Stimulated activated CD8-positive, alpha-beta memory T cell treated with anti-CD3 and anti-CD28 coated beads, Interleukin-12 subunit alpha, Interleukin-12 subunit beta, amount 100 ng/mL, for 1 hour (primary cell): ENCODE data around the gene IQCH.

Experiments used
- DNase-seq: peaks from one replicate; pipeline ENCODE4 v3.0.0-alpha.2; 2020; ENCODE audit warnings: low read depth

The IQCH gene

GRCh38 chr15:67504796-67505195 is 250.2 kb downstream of the IQCH start:
- no peak for DNase-seq

GRCh38 chr15:67505675-67506572 is 251.3 kb downstream of the IQCH start:
- no peak for DNase-seq

GRCh38 chr15:67506775-67507747 is 252.5 kb downstream of the IQCH start:
- DNase-seq = no peak

- no peak for DNase-seq
Observed at GRCh38 chr15:67508407-67508806, 253.8 kb downstream of the IQCH start.

GRCh38 chr15:67509918-67510317 is 255.3 kb downstream of the IQCH start:
- no peak for DNase-seq

- DNase-seq = no peak
Observed at GRCh38 chr15:67510597-67511190, 256.1 kb downstream of the IQCH start.

GRCh38 chr15:67511606-67512005 is 257.0 kb downstream of the IQCH start:
- no peak for DNase-seq

- DNase-seq = no peak
Observed at GRCh38 chr15:67512140-67512539, 257.6 kb downstream of the IQCH start.

GRCh38 chr15:67512933-67513714 is 258.5 kb downstream of the IQCH start:
- no peak for DNase-seq

- no peak for DNase-seq
Observed at GRCh38 chr15:67515090-67515489, 260.5 kb downstream of the IQCH start.

GRCh38 chr15:67515557-67515956 is 261.0 kb downstream of the IQCH start:
- DNase-seq = no peak

GRCh38 chr15:67520321-67521028 is 265.9 kb downstream of the IQCH start:
- no peak for DNase-seq

GRCh38 chr15:67521029-67521782 is 266.6 kb downstream of the IQCH start, which contains the start of gene C15orf61:
Gene C15orf61 (plus strand): TSS chr15:67521131. CDS start chr15:67521249, 118 bp downstream.
- DNase-seq = peak; percentile 71

- DNase-seq = no peak
Observed at GRCh38 chr15:67521783-67522568, 267.4 kb downstream of the IQCH start.

GRCh38 chr15:67523330-67523729 is 268.7 kb downstream of the IQCH start:
- DNase-seq = no peak

- DNase-seq = no peak
Observed at GRCh38 chr15:67524235-67524634, 269.6 kb downstream of the IQCH start.

GRCh38 chr15:67528513-67528912 is 273.9 kb downstream of the IQCH start:
- DNase-seq = no peak

GRCh38 chr15:67531379-67531914 is 276.9 kb downstream of the IQCH start:
- DNase-seq = no peak

GRCh38 chr15:67533873-67534272 is 279.3 kb downstream of the IQCH start:
- no peak for DNase-seq
